Measurements from ENCODE around the gene CNTNAP5. TPM values are rescaled to one million over a fixed set of nuclear protein-coding genes. Genes with fewer than 3 reads are reported as not detected.

Gene CNTNAP5
- total RNA-seq, 1 donor from 2014 or later: 0.10 TPM

DNA sequence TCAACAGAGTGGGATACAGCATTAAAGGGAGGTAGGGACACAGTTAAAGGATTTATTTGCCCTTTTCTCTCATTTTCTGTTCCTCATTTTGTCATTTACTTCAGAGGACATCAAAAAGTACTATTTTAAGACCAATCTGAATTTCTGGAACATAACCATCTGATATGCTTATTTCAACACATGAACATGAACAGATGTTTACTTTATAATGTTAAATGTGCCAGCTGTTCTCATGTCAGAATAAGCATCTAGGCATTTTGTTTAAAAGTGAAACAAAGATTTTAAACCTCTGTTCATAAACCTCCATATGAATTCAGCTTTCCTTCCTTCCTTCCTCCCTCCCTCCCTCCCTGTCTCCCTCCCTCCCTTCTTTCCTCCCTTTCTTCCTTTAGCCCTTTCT, 677.7 kb downstream of the CNTNAP5 start:
- no peak for DNase-seq

GRCh38 chr2:124704071-124704925, 679.2 kb downstream of the CNTNAP5 start:
- DNase-seq: no peak

DNA sequence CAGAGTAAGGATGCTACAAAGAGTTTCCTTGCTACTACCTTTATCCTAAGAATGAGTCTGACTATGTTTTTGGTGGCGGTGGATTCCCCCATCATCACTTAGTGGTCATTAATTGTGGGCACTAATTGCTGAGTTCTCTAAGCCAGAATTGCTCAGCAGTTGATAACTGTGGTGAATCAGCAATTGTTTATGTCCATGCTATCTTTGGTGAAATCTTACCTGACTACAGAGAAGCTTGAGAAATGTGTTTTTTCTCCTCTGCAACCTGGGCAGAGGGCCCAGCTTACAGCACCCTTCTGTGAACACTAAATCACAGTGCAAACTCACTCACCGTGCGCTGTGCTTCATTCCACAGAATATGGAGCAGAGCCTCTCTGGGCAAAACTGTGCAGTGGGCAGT, 683.6 kb downstream of the CNTNAP5 start:
- DNase-seq: no peak

DNA sequence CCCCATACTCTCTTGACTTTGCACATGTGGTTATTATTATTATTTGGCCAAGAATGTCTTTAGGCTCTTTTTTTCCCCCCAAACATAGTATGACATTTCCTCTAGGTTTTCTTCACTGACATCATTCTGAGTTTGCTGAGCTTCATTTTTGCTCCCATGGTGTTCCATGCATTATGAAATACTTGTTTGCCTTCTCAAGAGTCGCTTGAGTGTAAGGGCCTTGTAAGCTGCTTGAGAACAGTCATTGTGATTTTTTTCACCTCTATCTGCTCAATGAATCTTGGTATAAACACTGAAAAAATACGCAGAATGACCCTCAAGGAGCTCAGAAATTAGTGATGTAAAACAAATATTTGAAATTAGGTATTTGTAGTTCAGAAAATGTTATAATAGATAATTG, 688.9 kb downstream of the CNTNAP5 start:
- DNase-seq: no peak

DNA sequence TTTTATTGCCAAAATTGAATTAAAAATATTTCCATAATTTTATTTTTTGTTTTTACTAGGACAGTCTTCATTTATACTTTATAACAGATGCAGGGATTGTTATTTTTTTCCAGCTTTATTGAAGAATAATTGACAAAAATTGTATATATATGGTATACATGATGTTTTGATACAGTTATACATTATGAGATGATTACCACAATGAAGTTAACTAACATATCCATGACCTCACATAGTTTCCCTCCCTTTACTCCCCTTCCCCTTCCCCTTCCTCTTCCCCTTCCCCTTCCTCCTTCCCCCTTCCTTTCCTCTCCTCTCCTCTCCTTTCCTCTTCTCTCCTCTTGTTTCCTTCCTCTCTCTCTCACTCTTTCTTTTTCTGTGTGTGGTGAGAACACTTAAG, 700.1 kb downstream of the CNTNAP5 start:
- no peak for DNase-seq

DNA sequence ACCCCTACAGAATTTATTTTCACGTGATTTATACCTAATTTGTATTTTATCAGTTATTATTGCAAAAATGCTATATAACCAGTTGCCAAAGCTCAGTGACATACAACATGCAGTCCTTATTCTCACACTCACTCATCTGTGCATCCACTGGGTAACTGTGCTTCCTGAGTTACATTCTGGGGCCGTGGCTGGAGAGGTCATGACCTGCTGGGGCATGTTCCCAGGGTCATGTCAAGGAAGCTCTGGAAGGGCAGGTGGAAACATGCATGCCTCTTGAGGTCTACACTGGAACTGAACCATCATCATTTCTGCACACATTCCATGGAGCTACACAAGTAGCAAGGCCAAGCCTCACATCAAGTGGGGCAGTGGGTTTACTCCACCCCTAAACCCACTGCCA, 715.5 kb downstream of the CNTNAP5 start:
- DNase-seq: no peak

DNA sequence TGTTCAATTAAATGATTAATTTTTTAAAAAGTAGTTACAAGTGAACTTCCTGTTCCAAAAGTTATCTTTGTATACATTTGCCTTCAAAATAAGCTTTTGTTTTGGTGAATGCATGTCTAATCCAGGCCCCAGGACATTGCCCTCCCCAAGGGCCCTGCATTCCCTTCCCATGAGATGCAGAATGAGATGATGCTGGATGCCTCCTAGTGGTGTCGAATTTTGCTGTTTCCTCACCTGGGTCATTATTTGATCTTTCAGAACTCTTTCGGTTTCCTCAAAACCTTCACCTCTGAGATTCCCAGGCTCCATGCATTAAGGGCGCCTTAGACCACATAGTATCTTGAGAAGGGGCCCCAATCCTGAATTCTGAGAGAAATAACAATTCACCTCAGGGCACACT, 728.8 kb downstream of the CNTNAP5 start:
- no peak for DNase-seq

- no peak for DNase-seq
Measured at GRCh38 chr2:124755386-124755785, 730.3 kb downstream of the CNTNAP5 start.

DNA sequence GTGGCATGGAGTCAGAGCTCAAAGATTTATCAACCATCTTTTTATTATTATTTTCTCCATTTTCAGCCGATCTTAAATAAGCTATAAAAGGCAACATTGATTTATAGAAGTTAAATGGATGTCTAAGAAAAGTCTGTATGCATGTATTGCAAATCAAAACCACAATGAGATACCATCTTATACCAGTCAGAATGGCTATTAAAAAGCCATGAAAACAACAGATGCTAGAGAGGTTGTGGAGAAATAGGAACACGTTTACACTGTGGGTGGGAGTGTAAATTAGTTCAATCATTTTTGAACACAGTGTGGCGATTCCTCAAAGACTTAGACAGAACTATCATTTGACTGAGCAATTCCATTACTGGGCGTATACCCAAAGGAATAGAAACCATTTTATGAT, 731.0 kb downstream of the CNTNAP5 start:
- DNase-seq: no peak

DNA sequence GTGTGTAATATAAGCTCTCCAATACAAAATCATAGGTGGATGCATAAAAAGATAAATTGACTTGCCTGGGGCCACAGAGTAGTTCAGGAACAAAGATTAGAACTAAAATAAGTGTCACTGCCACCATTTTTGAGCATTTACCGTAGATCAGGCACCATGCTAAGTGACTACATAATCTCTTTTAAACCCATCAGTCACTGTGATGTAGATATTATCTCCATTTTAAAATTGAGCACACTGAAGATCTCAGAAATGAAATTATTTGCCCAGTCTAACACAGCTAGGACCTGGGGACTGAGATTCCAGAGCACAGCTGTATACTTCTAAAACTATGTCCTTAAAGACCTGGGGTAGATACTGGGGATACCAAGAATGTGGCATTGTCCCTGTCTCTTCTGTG, 737.3 kb downstream of the CNTNAP5 start:
- DNase-seq: no peak

- DNase-seq: no peak
Measured at GRCh38 chr2:124763611-124764010, 738.5 kb downstream of the CNTNAP5 start.

DNA sequence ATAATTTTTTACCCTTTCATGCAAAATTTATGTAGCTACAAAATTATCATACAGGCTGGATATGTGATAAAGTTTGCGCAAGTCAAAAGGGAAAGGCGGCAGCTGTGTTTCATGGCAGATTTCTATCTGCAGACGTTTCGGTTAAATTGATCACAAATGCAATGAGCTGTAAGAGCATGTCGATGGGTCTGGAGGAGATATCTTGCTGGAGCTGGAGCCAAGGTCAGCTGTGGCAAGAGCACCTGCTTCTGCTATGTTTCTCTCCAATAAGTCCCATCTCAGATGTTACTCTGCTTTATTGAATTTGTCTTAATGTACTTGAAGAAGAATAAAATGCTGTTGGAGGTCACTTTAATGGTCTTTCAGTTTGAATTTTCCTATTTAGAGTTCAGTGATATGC, 749.7 kb downstream of the CNTNAP5 start:
- DNase-seq: no peak

- no peak for DNase-seq
Measured at GRCh38 chr2:124776332-124776731, 751.2 kb downstream of the CNTNAP5 start.

- no peak for DNase-seq
Measured at GRCh38 chr2:124778076-124778475, 753.0 kb downstream of the CNTNAP5 start.

DNA sequence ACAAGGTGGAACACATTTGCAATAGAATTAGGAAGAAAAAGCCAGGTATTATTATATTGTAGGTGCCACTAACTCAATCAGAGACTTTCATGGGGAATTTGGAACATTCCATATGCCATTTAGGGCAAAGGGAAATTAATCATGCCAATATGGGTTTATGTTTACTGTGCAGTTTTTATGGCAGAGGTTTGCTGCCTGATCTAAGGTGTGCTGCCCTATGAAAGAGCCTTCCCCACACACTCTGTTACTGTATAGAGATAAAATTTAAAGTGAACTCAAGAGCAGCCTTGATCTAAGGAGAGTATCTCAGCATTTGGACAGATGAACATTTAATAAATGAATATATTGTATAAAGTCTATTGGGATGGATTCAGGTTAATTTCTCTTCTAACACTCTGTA, 771.6 kb downstream of the CNTNAP5 start:
- DNase-seq: no peak

- no peak for DNase-seq
Measured at GRCh38 chr2:124797049-124797448, 772.0 kb downstream of the CNTNAP5 start.

GRCh38 chr2:124798551-124798950, 773.5 kb downstream of the CNTNAP5 start:
- no peak for DNase-seq

DNA sequence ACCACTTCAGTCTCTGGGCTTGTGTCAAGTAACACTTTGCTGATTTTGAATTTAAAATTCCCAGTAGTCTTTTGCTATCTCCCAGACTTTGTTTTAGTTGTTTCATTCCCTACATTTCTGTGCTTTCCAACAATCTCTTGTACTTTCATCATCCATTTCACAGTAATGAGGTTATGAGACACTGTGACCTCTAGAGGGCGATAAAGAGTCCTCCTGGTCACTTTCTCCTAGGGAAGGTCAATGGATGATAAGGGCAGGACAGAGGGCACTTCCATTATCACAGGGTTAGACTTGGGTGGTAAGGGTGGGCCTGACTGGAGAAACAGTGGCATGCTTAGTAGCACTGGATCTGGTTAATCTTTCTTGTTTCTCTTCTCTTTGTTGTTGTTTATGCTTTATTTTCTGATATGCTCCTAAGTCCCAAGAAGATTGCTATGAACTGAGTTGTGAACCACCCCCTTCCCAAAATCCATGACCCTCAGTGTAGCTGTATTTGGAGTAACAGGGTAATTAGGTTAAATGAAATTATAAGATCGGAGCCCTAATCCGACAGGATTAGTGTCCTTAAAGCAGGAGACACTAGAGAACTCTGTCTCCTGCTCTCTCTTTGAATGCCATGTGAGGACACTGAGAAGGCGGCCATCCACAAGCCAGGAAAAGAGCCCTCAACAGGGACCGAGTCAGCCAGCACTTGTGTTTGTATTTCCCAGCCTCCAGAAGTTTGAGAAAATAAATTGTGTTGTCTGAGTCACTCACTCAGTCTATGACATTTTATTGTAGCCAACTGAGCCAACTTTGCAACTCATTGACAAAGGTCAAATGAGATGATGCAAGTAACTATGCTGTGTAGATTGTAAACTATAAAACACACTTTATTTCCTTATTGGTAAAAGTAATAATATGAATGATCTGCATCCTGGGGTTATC, 779.2 kb downstream of the CNTNAP5 start:
- DNase-seq: no peak

- no peak for DNase-seq
Measured at GRCh38 chr2:124805060-124805459, 780.0 kb downstream of the CNTNAP5 start.

DNA sequence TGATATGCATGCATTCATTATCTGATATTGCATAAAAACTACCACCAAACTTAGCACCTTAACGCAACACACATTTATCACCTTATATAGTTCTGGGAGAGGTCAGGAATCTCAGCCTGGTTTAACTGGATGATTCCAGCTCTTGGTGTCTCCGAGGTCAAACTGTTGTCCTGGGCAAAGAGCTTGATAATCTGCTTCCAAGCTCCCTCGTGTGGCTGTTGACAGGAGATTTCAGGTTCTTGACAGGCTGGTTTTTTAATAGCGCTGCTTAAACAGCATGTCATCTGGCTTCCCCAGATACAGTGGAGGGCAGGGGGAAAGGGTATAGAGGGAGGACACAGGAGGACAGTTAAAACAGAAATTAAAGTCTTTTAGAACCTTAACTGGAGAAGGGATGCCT, 785.0 kb downstream of the CNTNAP5 start:
- peak; percentile 2 for DNase-seq

DNA sequence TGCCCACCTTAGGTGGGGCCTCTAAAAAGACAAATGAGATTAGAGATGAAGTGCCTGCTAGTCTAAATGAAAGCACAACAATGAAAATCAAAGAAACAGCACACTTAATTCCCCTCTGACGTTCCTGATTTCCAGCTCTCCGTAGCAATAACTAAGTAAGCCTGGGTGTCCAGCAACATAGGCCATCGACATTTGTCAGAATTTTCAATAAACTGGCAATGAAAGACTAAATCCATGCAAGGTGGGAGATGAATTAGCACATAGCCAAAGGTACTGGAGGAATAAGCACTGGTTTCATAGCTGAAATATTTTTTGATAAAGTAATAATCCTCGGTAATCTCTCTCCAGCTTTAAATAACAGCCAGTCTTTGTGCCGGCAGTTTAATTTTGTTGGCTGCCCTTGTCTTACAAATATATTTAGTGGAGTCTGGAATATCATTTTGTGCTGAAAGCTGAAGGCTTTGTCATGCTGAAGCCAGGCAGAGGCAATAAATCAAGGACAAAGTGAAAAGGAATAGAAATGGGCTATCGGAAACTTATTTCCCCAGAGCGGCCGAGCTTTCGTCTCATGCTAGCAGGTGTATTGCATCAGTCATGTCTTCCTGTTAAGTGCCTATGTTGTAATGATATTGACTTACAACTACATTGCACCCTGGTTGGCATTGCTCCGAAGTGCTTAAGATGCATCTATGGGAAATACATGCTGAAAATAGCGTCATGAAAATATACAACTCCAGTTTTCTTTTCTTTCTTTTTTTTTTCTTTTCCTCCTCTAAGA, 790.1 kb downstream of the CNTNAP5 start:
- no peak for DNase-seq

DNA sequence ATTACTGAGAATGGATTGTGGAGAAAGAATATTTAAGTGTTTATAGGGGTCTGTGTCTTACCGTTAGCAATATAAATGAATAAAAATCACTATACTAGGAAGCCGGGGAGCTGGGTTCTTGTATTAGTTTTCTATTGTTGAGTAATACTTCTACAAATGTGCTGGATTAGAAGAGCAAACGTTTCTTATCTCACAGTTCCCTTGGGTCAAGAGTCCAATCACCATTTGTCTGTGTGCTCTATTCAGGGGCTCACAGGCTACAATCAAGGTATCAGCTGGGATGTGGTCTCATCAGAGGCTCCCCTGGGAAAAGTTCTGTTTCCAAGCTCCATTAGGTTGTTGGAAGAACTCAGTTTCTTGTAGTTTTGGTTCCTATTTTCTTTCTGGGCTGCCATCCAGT, 790.9 kb downstream of the CNTNAP5 start:
- no peak for DNase-seq

DNA sequence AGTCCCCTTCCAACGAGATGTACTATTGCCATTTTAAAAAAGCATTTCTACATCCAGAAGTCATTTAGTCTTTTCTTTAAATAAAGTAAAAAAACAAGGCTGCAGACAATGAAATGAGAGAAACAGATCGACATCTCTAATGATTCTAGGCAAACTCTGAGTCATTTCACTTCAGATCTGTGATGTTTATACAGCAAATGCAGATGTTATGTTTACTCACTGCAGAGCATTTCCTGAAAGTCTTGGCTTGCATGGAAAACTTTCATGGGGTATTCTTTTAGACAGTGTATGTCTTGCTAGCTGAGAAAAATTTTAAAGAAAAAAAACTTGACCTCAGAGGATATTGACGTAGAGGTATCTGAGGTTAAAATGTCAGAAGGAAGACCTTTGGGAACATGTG, 797.4 kb downstream of the CNTNAP5 start:
- no peak for DNase-seq

Data from skin of body (tissue), 2 donors.